GM23248 (cell line): Measurements from ENCODE around the gene SEC16A. TPM values are rescaled to one million over a fixed set of nuclear protein-coding genes. Genes with fewer than 3 reads are reported as not detected.

Experiments
- DNase-seq: peaks from one replicate; pipeline ENCODE4 v3.0.0-alpha.2; 2015
- H2AFZ ChIP-seq: fragments of 200-600 bp; sonication (generic); 2 replicates; pipeline ENCODE4 v1.6.1; 2016; ENCODE audit warnings: antibody characterized with exemption
- H3F3A ChIP-seq: fragments of 200-600 bp; sonication (generic); 2 replicates; pipeline ENCODE4 v1.6.1; 2016; ENCODE audit warnings: mild to moderate bottlenecking, antibody characterized with exemption, mixed run types; ENCODE audit not compliant: insufficient read depth
- H3K27ac ChIP-seq: fragments of 200-600 bp; sonication (generic); 2 replicates; pipeline ENCODE4 v1.5.1; 2016; ENCODE audit warnings: mild to moderate bottlenecking
- H3K27me3 ChIP-seq: fragments of 200-600 bp; sonication (generic); replicated peaks from 2 replicates; pipeline ENCODE4 v1.6.1; 2016; ENCODE audit warnings: mild to moderate bottlenecking; ENCODE audit not compliant: insufficient read depth
- H3K36me3 ChIP-seq: fragments of 200-600 bp; sonication (generic); 2 replicates; pipeline ENCODE4 v1.6.1; 2016; ENCODE audit warnings: low read depth, mild to moderate bottlenecking
- H3K4me1 ChIP-seq: fragments of 200-600 bp; sonication (generic); 2 replicates; pipeline ENCODE4 v1.6.1; 2016; ENCODE audit warnings: mild to moderate bottlenecking; ENCODE audit not compliant: insufficient read depth
- H3K4me2 ChIP-seq: fragments of 200-600 bp; sonication (generic); one replicate; pipeline ENCODE4 v1.6.1; 2016; ENCODE audit warnings: mild to moderate bottlenecking; ENCODE audit not compliant: unreplicated experiment
- H3K4me3 ChIP-seq: fragments of 200-600 bp; sonication (generic); 2 replicates; pipeline ENCODE4 v1.5.1; 2016; ENCODE audit warnings: mild to moderate bottlenecking
- H3K79me2 ChIP-seq: fragments of 200-600 bp; sonication (generic); 2 replicates; pipeline ENCODE4 v1.6.1; 2016; ENCODE audit warnings: mild to moderate bottlenecking; ENCODE audit not compliant: insufficient read depth
- H3K9ac ChIP-seq: fragments of 200-600 bp; sonication (generic); 2 replicates; pipeline ENCODE4 v1.6.1; 2016; ENCODE audit warnings: mild to moderate bottlenecking
- H3K9me2 ChIP-seq: fragments of 200-600 bp; sonication (generic); 2 replicates; pipeline ENCODE4 v1.6.1; 2016; ENCODE audit warnings: mixed run types, mild to moderate bottlenecking, moderate library complexity; ENCODE audit not compliant: insufficient read depth
- H3K9me3 ChIP-seq: fragments of 200-600 bp; sonication (generic); one replicate; pipeline ENCODE4 v1.6.1; 2017; ENCODE audit warnings: low read depth
- H4K20me1 ChIP-seq: fragments of 200-600 bp; sonication (generic); 2 replicates; pipeline ENCODE4 v1.6.0; 2016; ENCODE audit not compliant: insufficient read depth
- EZH2 ChIP-seq: fragments of 200-600 bp; sonication (generic); IDR thresholded peaks from 2 replicates; pipeline ENCODE4 v1.6.1; 2018; ENCODE audit warnings: antibody characterized with exemption, mild to moderate bottlenecking; ENCODE audit not compliant: insufficient read depth, poor library complexity, severe bottlenecking
- EZH2phosphoT487 ChIP-seq: fragments of 200-600 bp; sonication (generic); IDR thresholded peaks from 2 replicates; pipeline ENCODE4 v1.6.1; 2018; ENCODE audit warnings: antibody characterized with exemption, moderate library complexity, mild to moderate bottlenecking, low read depth; ENCODE audit not compliant: insufficient read depth
- WGBS, 2 experiments: methylation state at CpG; one replicate each; pipeline ENCODE4 v1.1.6; 2015 to 2017; ENCODE audit warnings: low lambda C conversion rate in 2 of 2, low coverage in 1 of 2; ENCODE audit errors: missing lambda C conversion rate in 2 of 2; 5-methylcytosine and 5-hydroxymethylcytosine counted together
- in situ Hi-C: fragments of 300-500 bp; cut with MboI; formaldehyde crosslinking; loops from 2 replicates; pipeline ENCODE4 v1.15.0; 2020
- polyA plus RNA-seq: library from polyadenylated mRNA; unstranded; fragments of >200 nt; fragmentation: Nextera tagmentation; extraction: Ambion mirVana; gene quantifications from 2 replicates; pipeline ENCODE4 v1.2.1, GENCODE V29; 2016
- total RNA-seq: library from RNA; depleted of rRNA; stranded (reverse); fragments of >200 nt; shearing (Covaris generic); gene quantifications from 2 replicates; pipeline ENCODE4 v1.2.3, GENCODE V29; 2014

Gene SEC16A
- total and polyA plus RNA-seq, 2 experiments from 2014 or later: 34.5 to 43.4 TPM

GRCh38 chr9:136526625-136527066, 43.8 kb upstream of the SEC16A start:
- no peaks in the 10 kb centered on the region for H3K9me2 ChIP-seq
- no peaks in the 10 kb centered on the region for H3K4me1 ChIP-seq
- no peak overlapping the region for H3K27ac ChIP-seq
- no peak overlapping the region for H3K4me3 ChIP-seq
- in situ Hi-C loops: no loop called here
- no peaks in the 10 kb centered on the region for H3F3A ChIP-seq
- H4K20me1 ChIP-seq: no peaks in the 10 kb centered on the region
- no peak overlapping the region for H3K4me2 ChIP-seq
- TF ChIP-seq EZH2phosphoT487: no peak
- no peak for TF ChIP-seq EZH2
- no peak for DNase-seq
- no peaks in the 10 kb centered on the region for H3K36me3 ChIP-seq
- H2AFZ ChIP-seq: no peak overlapping the region
- H3K79me2 ChIP-seq: no peaks in the 10 kb centered on the region
- H3K9ac ChIP-seq: no peak overlapping the region
- no peaks in the 10 kb centered on the region for H3K27me3 ChIP-seq
- H3K9me3 ChIP-seq: no peaks in the 10 kb centered on the region
- 96 to 99% methylated on average over 16 to 30 of the region's 30 CpGs for WGBS, 2 experiments

GRCh38 chr9:136525841-136526499, 43.1 kb upstream of the SEC16A start:
- 77 to 81% methylated on average over 27 to 30 of the region's 30 CpGs for WGBS, 2 experiments
- TF ChIP-seq EZH2 (no peak), EZH2phosphoT487 (no peak)
- H3K9me3 ChIP-seq: no peaks in the 10 kb centered on the region
- H3K36me3 ChIP-seq: no peaks in the 10 kb centered on the region
- no peak overlapping the region for H3K27ac ChIP-seq
- H3K9ac ChIP-seq: no peak overlapping the region
- no peak for DNase-seq
- no peaks in the 10 kb centered on the region for H3K27me3 ChIP-seq
- no peaks in the 10 kb centered on the region for H4K20me1 ChIP-seq
- in situ Hi-C loops: no loop called here
- H3K9me2 ChIP-seq: no peaks in the 10 kb centered on the region
- no peaks in the 10 kb centered on the region for H3F3A ChIP-seq
- no peak overlapping the region for H3K4me3 ChIP-seq
- no peak overlapping the region for H2AFZ ChIP-seq
- no peaks in the 10 kb centered on the region for H3K4me1 ChIP-seq
- H3K79me2 ChIP-seq: no peaks in the 10 kb centered on the region
- no peak overlapping the region for H3K4me2 ChIP-seq

GRCh38 chr9:136525207-136525606, 42.4 kb upstream of the SEC16A start:
- H3K9me3 ChIP-seq: no peaks in the 10 kb centered on the region
- H3K9me2 ChIP-seq: no peaks in the 10 kb centered on the region
- in situ Hi-C loops: no loop called here
- TF ChIP-seq EZH2 (no peak), EZH2phosphoT487 (no peak)
- no peaks in the 10 kb centered on the region for H3K27me3 ChIP-seq
- H3K27ac ChIP-seq: no peak overlapping the region
- no peaks in the 10 kb centered on the region for H3F3A ChIP-seq
- no peaks in the 10 kb centered on the region for H3K4me1 ChIP-seq
- no peak overlapping the region for H3K4me2 ChIP-seq
- no peak for DNase-seq
- no peaks in the 10 kb centered on the region for H4K20me1 ChIP-seq
- H3K9ac ChIP-seq: no peak overlapping the region
- no peaks in the 10 kb centered on the region for H3K79me2 ChIP-seq
- no peaks in the 10 kb centered on the region for H3K36me3 ChIP-seq
- no peak overlapping the region for H3K4me3 ChIP-seq
- H2AFZ ChIP-seq: no peak overlapping the region
- WGBS, 2 experiments: 86 to 95% methylated on average over 14 to 21 of the region's 21 CpGs

GRCh38 chr9:136522314-136523237, 39.7 kb upstream of the SEC16A start:
- Histone ChIP-seq H3K79me2 (no peaks in the 10 kb centered on the region), H3K9me3 (no peaks in the 10 kb centered on the region), H3K4me1 (no peaks in the 10 kb centered on the region), H4K20me1 (no peaks in the 10 kb centered on the region), H3K4me2 (no peak overlapping the region), H3K27ac (no peak overlapping the region), H3K36me3 (no peaks in the 10 kb centered on the region), H3F3A (no peaks in the 10 kb centered on the region), H3K9ac (no peak overlapping the region), H3K9me2 (no peaks in the 10 kb centered on the region), H3K4me3 (no peak overlapping the region), H3K27me3 (no peaks in the 10 kb centered on the region), H2AFZ (no peak overlapping the region)
- in situ Hi-C loops: no loop called here
- WGBS, 2 experiments: 94 to 96% methylated on average over 57 to 59 of the region's 59 CpGs
- DNase-seq: no peak
- TF ChIP-seq EZH2: no peak
- TF ChIP-seq EZH2phosphoT487: no peak
